A549 (cell line): ENCODE data around the gene PRSS57. TPM values are rescaled to one million over a fixed set of nuclear protein-coding genes. Genes with fewer than 3 reads are reported as not detected.

Experiments used
- ATAC-seq, 2 experiments: fragments of 200-7000 bp in 1 of 2; fragments of >200 bp in 1 of 2; cut with Nextera tagmentation in 1 of 2; cut with Tn5 transposase in 1 of 2; 3 replicates each; pipeline versions ENCODE4 v1.8.0 to v1.9.1; 2018 to 2020; ENCODE audit warnings: mild to moderate bottlenecking in 1 of 2, moderate library complexity in 1 of 2
- CTCF ChIA-PET: fragments of 300-600 bp; sonication (Branson Sonifier 250); formaldehyde crosslinking; extraction: SDS; loops from one replicate; lab custom pipeline; 2021; ENCODE audit warnings: antibody characterized with exemption, inconsistent platforms; lab: Yijun Ruan, JAX
- POLR2A ChIA-PET: fragments of 350-600 bp; formaldehyde crosslinking; extraction: SDS; loops from one replicate; lab custom pipeline; 2021; ENCODE audit warnings: antibody characterized with exemption, inconsistent platforms; lab: Yijun Ruan, JAX
- DNase-seq, 2 experiments: peaks; one replicate each; pipeline versions ENCODE4 v3.0.0 to v3.0.0-alpha.2; 2011 to 2016; ENCODE audit warnings: low read depth in 1 of 2, low spot score in 1 of 2
- FAIRE-seq: peaks from 2 replicates; lab custom pipeline; 2011; peaks lifted over from hg19 to GRCh38; lab: Jason Lieb, UNC
- H3K27ac ChIP-seq, 2 experiments: fragments of >200 bp; sonication (Bioruptor Twin); formaldehyde crosslinking; 3 replicates each; pipeline ENCODE4 v1.5.1; 2016 to 2017
- H3K4me1 ChIP-seq: fragments of >200 bp; sonication (Bioruptor Twin); formaldehyde crosslinking; 3 replicates; pipeline ENCODE4 v1.6.1; 2016
- H3K4me2 ChIP-seq: fragments of >200 bp; sonication (Bioruptor Twin); formaldehyde crosslinking; 3 replicates; pipeline ENCODE4 v1.6.1; 2016
- H3K4me3 ChIP-seq: fragments of >200 bp; sonication (Bioruptor Twin); formaldehyde crosslinking; 3 replicates; pipeline ENCODE4 v1.5.1; 2016
- H3K9me3 ChIP-seq: fragments of >200 bp; sonication (Bioruptor Twin); formaldehyde crosslinking; 3 replicates; pipeline ENCODE4 v1.6.1; 2016
- BHLHE40 ChIP-seq: IDR thresholded peaks from 2 replicates; pipeline ENCODE4 v1.6.1; 2012; ENCODE audit warnings: low read depth, low read length, inconsistent platforms
- EHMT2 ChIP-seq: fragments of 200-600 bp; sonication (generic); IDR thresholded peaks from 2 replicates; pipeline ENCODE4 v1.6.1; 2016; ENCODE audit warnings: antibody characterized with exemption, low read depth, mild to moderate bottlenecking, moderate library complexity
- ESRRA ChIP-seq: fragments of 150-350 bp; IDR thresholded peaks from 2 replicates; pipeline ENCODE4 v1.6.1; 2014; ENCODE audit warnings: mild to moderate bottlenecking, low read length, borderline replicate concordance
- GATA3 ChIP-seq: IDR thresholded peaks from 2 replicates; pipeline ENCODE4 v1.6.1; 2012; ENCODE audit warnings: borderline replicate concordance
- HOXA7 ChIP-seq: fragments of 250-450 bp; sonication (Bioruptor Pico); IDR thresholded peaks from 2 replicates; pipeline ENCODE4 v1.5.0; 2020; ENCODE audit warnings: mild to moderate bottlenecking, moderate library complexity
- HOXB5 ChIP-seq: fragments of 250-450 bp; sonication (Bioruptor Pico); IDR thresholded peaks from 2 replicates; pipeline ENCODE4 v1.5.0; 2020; ENCODE audit warnings: mild to moderate bottlenecking, moderate library complexity
- MAZ ChIP-seq: fragments of 150-350 bp; IDR thresholded peaks from 2 replicates; pipeline ENCODE4 v1.6.1; 2014; ENCODE audit warnings: antibody characterized with exemption, low read depth, low read length, borderline replicate concordance
- MYC ChIP-seq: IDR thresholded peaks from 2 replicates; pipeline ENCODE4 v1.6.1; 2012; ENCODE audit warnings: mild to moderate bottlenecking, inconsistent platforms, low read length, improper control_type of control experiment, borderline replicate concordance
- NPAS2 ChIP-seq: fragments of 250-450 bp; sonication (Bioruptor Pico); IDR thresholded peaks from 2 replicates; pipeline ENCODE4 v1.8.0; 2022; ENCODE audit warnings: mild to moderate bottlenecking, moderate library complexity, borderline replicate concordance
- POLR2AphosphoS2 ChIP-seq: conservative IDR thresholded peaks from 2 replicates; pipeline ENCODE4 v1.6.1; 2012; ENCODE audit warnings: low read length, improper control_type of control experiment, inconsistent platforms
- RAD21 ChIP-seq, 2 experiments: fragments of >200 bp in 1 of 2; sonication (Bioruptor Twin) in 1 of 2; formaldehyde crosslinking in 1 of 2; IDR thresholded peaks in 1 of 2; conservative IDR thresholded peaks in 1 of 2; 2 replicates in 1 of 2; 3 replicates in 1 of 2; pipeline ENCODE4 v1.6.1; 2012 to 2018; ENCODE audit warnings: inconsistent platforms in 1 of 2
- RARB ChIP-seq: fragments of 250-450 bp; sonication (Bioruptor Pico); IDR thresholded peaks from 2 replicates; pipeline ENCODE4 v1.8.0; 2021; ENCODE audit warnings: mild to moderate bottlenecking, moderate library complexity
- ZFP36 ChIP-seq: fragments of 450-650 bp; IDR thresholded peaks from 2 replicates; pipeline ENCODE4 v1.6.1; 2014; ENCODE audit warnings: borderline replicate concordance; ENCODE audit not compliant: partially characterized antibody
- ZNF302 ChIP-seq: fragments of 250-450 bp; sonication (Bioruptor Pico); IDR thresholded peaks from 2 replicates; pipeline ENCODE4 v1.9.0; 2021; ENCODE audit warnings: inconsistent platforms, mild to moderate bottlenecking, moderate library complexity
- WGBS: methylation state at CpG from one replicate; pipeline ENCODE4 v1.1.6; 2017; ENCODE audit errors: missing lambda C conversion rate; 5-methylcytosine and 5-hydroxymethylcytosine counted together
- polyA plus RNA-seq, 4 experiments: library from polyadenylated mRNA; depleted of rRNA in 3 of 4; stranded (reverse); fragments of >200 nt; fragmentation: RNase III in 1 of 4; extraction: RNeasy Plus Mini Kit Qiagen cat#74134 plus additional on column Dnase treatment in 1 of 4; gene quantifications; 2 replicates in 3 of 4; 3 replicates in 1 of 4; pipeline ENCODE4 v1.2.3, GENCODE V29; 2011 to 2017
- TF ChIP-seq, protein P1 (sequence below): IDR thresholded peaks from 2 replicates; pipeline ENCODE4 v1.6.1; 2012; ENCODE audit warnings: low read depth, borderline replicate concordance
- TF ChIP-seq, protein P2 (sequence below): fragments of >200 bp; sonication (Bioruptor Twin); formaldehyde crosslinking; IDR thresholded peaks from 3 replicates; pipeline ENCODE4 v1.6.1; 2016
- TF ChIP-seq, protein P3 (sequence below): fragments of 250-450 bp; sonication (Bioruptor Pico); IDR thresholded peaks from 2 replicates; pipeline ENCODE4 v1.5.0; 2020; ENCODE audit warnings: low read depth, mild to moderate bottlenecking, moderate library complexity
- TF ChIP-seq, protein P4 (sequence below): fragments of 200-600 bp; sonication (generic); IDR thresholded peaks from 2 replicates; pipeline ENCODE4 v1.6.1; 2016; ENCODE audit warnings: antibody characterized with exemption, mild to moderate bottlenecking, moderate library complexity
- TF ChIP-seq, protein P5 (sequence below): fragments of 250-450 bp; sonication (Bioruptor Pico); IDR thresholded peaks from 2 replicates; pipeline ENCODE4 v1.5.0; 2021; ENCODE audit warnings: mild to moderate bottlenecking, moderate library complexity, borderline replicate concordance
- TF ChIP-seq, protein P6 (sequence below): fragments of 150-350 bp; IDR thresholded peaks from 2 replicates; pipeline ENCODE4 v1.6.1; 2014; ENCODE audit warnings: low read depth, mild to moderate bottlenecking, low read length
- TF ChIP-seq, protein P7 (sequence below): IDR thresholded peaks from 2 replicates; pipeline ENCODE4 v1.6.1; 2012
- TF ChIP-seq, protein P8 (sequence below): fragments of 450-650 bp; IDR thresholded peaks from 2 replicates; pipeline ENCODE4 v1.6.1; 2014; ENCODE audit warnings: antibody characterized with exemption

PRSS57 gene
- polyA plus RNA-seq, 2 of the 4 experiments (the other 2 are of a cell fraction) = 0.10 TPM; not detected in 1

DNA sequence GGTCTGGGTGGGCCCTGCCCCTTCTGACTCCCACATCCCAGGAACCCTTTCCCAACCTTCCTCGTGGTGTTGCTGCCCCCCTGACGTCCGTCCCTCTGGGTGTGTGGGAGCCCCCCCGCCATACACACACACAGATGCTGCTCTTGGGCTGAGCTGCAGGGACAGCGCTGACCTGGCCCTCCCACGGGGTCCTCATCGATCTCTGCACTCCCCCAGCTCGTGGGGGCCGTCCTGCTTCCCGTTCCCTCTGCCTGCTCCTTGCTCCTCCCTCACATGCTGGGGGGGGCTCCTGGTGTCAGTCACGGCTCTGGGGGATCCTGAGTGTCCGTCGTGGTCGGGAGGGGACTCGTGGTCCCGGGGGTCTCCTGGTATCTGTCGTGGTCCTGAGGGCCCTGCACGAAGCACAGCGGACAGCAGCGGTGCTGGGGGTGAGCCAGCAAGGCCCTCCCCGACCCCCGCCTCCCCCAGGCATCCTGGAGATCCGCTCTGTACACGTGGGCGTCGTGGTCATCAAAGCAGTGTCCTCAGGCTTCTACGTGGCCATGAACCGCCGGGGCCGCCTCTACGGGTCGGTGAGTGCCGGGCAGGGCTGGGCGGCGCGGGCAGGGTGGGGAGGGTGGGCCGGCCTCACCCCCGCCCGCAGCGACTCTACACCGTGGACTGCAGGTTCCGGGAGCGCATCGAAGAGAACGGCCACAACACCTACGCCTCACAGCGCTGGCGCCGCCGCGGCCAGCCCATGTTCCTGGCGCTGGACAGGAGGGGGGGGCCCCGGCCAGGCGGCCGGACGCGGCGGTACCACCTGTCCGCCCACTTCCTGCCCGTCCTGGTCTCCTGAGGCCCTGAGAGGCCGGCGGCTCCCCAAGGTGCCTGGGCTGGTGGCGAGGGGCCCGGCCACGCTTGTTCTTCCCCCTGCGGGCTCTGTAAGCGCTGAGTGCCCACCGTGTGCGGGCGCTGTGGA is 52.2 kb downstream of the PRSS57 start (continued):
- no peak for TF ChIP-seq ZNF302
- no peak for TF ChIP-seq BHLHE40
- TF ChIP-seq, protein P1, sequence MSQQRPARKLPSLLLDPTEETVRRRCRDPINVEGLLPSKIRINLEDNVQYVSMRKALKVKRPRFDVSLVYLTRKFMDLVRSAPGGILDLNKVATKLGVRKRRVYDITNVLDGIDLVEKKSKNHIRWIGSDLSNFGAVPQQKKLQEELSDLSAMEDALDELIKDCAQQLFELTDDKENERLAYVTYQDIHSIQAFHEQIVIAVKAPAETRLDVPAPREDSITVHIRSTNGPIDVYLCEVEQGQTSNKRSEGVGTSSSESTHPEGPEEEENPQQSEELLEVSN = no peak

DNA sequence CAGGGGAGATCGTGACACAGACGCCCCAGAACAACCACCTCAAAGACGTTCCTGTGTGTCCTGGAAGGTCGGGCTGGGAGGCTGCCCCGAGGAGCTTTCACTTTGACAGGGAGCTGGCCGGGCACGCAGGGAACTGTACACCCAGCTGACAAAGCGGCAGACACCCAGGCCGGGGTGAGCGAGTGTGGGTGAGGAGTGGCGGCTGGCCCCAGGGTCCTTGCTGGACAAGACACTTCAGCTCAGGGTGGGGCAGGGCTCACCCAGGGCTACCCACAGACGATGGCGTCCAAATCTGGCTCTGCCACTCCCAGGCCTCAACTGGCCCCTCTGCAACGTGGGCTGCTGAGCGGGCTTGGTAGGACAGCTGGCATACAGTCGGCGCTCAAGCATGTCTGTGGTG is 53.5 kb downstream of the PRSS57 start:
- no peak overlapping the region for H3K27ac ChIP-seq
- no peak overlapping the region for H3K4me3 ChIP-seq
- no peak for FAIRE-seq
- CTCF ChIA-PET = interaction anchor here (1.0 to 1.7 kb wide), 3 partner anchors 34 to 215 kb away, joined by 3 read pairs; partner anchors contain the start of gene FSTL3
- H3K9me3 ChIP-seq = no peaks in the 10 kb centered on the region
- no peak overlapping the region for H3K4me2 ChIP-seq
- 83% methylated on average over 9 of the region's 17 CpGs for WGBS
- POLR2A ChIA-PET = no interaction called here
- DNase-seq = no peak
- ATAC-seq = no peak
- H3K4me1 ChIP-seq = peaks cover 6% of the 10 kb centered on the region; the same call in 2 of the 3 replicates
- TF ChIP-seq, protein P2, sequence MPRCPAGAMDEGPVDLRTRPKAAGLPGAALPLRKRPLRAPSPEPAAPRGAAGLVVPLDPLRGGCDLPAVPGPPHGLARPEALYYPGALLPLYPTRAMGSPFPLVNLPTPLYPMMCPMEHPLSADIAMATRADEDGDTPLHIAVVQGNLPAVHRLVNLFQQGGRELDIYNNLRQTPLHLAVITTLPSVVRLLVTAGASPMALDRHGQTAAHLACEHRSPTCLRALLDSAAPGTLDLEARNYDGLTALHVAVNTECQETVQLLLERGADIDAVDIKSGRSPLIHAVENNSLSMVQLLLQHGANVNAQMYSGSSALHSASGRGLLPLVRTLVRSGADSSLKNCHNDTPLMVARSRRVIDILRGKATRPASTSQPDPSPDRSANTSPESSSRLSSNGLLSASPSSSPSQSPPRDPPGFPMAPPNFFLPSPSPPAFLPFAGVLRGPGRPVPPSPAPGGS = no peak
- TF ChIP-seq, protein P3, sequence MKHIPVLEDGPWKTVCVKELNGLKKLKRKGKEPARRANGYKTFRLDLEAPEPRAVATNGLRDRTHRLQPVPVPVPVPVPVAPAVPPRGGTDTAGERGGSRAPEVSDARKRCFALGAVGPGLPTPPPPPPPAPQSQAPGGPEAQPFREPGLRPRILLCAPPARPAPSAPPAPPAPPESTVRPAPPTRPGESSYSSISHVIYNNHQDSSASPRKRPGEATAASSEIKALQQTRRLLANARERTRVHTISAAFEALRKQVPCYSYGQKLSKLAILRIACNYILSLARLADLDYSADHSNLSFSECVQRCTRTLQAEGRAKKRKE (CRISPR knock-in tag) = no peak
- no peak for TF ChIP-seq NPAS2 (CRISPR knock-in tag)
- TF ChIP-seq HOXB5 = no peak
- no peak for TF ChIP-seq ZFP36
- no peak for TF ChIP-seq RAD21 (conservative IDR thresholded peaks at IDR 0.05 in 1 of 2, IDR thresholded peaks at IDR 0.05 in 1 of 2)
- no peak for TF ChIP-seq GATA3
- TF ChIP-seq, protein P4, sequence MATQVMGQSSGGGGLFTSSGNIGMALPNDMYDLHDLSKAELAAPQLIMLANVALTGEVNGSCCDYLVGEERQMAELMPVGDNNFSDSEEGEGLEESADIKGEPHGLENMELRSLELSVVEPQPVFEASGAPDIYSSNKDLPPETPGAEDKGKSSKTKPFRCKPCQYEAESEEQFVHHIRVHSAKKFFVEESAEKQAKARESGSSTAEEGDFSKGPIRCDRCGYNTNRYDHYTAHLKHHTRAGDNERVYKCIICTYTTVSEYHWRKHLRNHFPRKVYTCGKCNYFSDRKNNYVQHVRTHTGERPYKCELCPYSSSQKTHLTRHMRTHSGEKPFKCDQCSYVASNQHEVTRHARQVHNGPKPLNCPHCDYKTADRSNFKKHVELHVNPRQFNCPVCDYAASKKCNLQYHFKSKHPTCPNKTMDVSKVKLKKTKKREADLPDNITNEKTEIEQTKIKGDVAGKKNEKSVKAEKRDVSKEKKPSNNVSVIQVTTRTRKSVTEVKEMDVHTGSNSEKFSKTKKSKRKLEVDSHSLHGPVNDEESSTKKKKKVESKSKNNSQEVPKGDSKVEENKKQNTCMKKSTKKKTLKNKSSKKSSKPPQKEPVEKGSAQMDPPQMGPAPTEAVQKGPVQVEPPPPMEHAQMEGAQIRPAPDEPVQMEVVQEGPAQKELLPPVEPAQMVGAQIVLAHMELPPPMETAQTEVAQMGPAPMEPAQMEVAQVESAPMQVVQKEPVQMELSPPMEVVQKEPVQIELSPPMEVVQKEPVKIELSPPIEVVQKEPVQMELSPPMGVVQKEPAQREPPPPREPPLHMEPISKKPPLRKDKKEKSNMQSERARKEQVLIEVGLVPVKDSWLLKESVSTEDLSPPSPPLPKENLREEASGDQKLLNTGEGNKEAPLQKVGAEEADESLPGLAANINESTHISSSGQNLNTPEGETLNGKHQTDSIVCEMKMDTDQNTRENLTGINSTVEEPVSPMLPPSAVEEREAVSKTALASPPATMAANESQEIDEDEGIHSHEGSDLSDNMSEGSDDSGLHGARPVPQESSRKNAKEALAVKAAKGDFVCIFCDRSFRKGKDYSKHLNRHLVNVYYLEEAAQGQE = no peak
- TF ChIP-seq, protein P5, sequence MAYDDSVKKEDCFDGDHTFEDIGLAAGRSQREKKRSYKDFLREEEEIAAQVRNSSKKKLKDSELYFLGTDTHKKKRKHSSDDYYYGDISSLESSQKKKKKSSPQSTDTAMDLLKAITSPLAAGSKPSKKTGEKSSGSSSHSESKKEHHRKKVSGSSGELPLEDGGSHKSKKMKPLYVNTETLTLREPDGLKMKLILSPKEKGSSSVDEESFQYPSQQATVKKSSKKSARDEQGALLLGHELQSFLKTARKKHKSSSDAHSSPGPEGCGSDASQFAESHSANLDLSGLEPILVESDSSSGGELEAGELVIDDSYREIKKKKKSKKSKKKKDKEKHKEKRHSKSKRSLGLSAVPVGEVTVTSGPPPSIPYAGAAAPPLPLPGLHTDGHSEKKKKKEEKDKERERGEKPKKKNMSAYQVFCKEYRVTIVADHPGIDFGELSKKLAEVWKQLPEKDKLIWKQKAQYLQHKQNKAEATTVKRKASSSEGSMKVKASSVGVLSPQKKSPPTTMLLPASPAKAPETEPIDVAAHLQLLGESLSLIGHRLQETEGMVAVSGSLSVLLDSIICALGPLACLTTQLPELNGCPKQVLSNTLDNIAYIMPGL (CRISPR knock-in tag) = no peak
- no peak for TF ChIP-seq ZNF302
- TF ChIP-seq POLR2AphosphoS2 = no peak
- TF ChIP-seq, protein P6, sequence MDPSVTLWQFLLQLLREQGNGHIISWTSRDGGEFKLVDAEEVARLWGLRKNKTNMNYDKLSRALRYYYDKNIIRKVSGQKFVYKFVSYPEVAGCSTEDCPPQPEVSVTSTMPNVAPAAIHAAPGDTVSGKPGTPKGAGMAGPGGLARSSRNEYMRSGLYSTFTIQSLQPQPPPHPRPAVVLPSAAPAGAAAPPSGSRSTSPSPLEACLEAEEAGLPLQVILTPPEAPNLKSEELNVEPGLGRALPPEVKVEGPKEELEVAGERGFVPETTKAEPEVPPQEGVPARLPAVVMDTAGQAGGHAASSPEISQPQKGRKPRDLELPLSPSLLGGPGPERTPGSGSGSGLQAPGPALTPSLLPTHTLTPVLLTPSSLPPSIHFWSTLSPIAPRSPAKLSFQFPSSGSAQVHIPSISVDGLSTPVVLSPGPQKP = no peak
- no peak for TF ChIP-seq RARB (CRISPR knock-in tag)
- TF ChIP-seq HOXA7 = no peak
- TF ChIP-seq, protein P7, sequence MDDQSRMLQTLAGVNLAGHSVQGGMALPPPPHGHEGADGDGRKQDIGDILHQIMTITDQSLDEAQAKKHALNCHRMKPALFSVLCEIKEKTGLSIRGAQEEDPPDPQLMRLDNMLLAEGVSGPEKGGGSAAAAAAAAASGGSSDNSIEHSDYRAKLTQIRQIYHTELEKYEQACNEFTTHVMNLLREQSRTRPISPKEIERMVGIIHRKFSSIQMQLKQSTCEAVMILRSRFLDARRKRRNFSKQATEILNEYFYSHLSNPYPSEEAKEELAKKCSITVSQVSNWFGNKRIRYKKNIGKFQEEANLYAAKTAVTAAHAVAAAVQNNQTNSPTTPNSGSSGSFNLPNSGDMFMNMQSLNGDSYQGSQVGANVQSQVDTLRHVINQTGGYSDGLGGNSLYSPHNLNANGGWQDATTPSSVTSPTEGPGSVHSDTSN = no peak
- TF ChIP-seq EHMT2 = no peak
- no peak for TF ChIP-seq ESRRA
- TF ChIP-seq, protein P8, sequence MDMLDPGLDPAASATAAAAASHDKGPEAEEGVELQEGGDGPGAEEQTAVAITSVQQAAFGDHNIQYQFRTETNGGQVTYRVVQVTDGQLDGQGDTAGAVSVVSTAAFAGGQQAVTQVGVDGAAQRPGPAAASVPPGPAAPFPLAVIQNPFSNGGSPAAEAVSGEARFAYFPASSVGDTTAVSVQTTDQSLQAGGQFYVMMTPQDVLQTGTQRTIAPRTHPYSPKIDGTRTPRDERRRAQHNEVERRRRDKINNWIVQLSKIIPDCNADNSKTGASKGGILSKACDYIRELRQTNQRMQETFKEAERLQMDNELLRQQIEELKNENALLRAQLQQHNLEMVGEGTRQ = no peak
- TF ChIP-seq MAZ = no peak
- TF ChIP-seq MYC = no peak
